Prostate gland (tissue), 2 donors: Measurements from ENCODE around the gene RIPOR1. TPM values are rescaled to one million over a fixed set of nuclear protein-coding genes. Genes with fewer than 3 reads are reported as not detected.

Source experiments
- DNase-seq: peaks from one replicate; pipeline ENCODE4 v3.0.0-alpha.2; 2019; ENCODE audit warnings: low spot score
- H3K27ac ChIP-seq, 2 donors: fragments of 200-600 bp; sonication (generic); 2 replicates each; pipeline ENCODE4 v1.5.1; 2017 to 2019
- H3K27me3 ChIP-seq: fragments of 200-600 bp; sonication (generic); replicated peaks from 2 replicates; pipeline ENCODE4 v1.5.1; 2019; ENCODE audit not compliant: insufficient read depth
- H3K36me3 ChIP-seq, 2 donors: fragments of 200-600 bp; sonication (generic); 1 replicate in 1 of 2; 2 replicates in 1 of 2; pipeline versions ENCODE4 v1.5.1 to v1.8.1; 2017 to 2019
- H3K4me1 ChIP-seq: fragments of 200-600 bp; sonication (generic); replicated peaks from 2 replicates; pipeline ENCODE4 v1.5.1; 2019
- H3K4me3 ChIP-seq, 2 donors: fragments of 200-600 bp; sonication (generic); 2 replicates each; pipeline ENCODE4 v1.5.1; 2017 to 2019
- H3K9me3 ChIP-seq: fragments of 200-600 bp; sonication (generic); 2 replicates; pipeline ENCODE4 v1.5.1; 2017
- POLR2A ChIP-seq: fragments of 450-650 bp; IDR thresholded peaks from one replicate; pipeline ENCODE4 v1.6.1; 2016; ENCODE audit warnings: antibody characterized with exemption, mild to moderate bottlenecking
- POLR2AphosphoS5 ChIP-seq: sonication (generic); formaldehyde crosslinking; IDR thresholded peaks from one replicate; pipeline ENCODE4 v1.6.1; 2017; ENCODE audit warnings: antibody characterized with exemption
- WGBS: methylation state at CpG from one replicate; pipeline ENCODE4 v1.1.5; 2018; 5-methylcytosine and 5-hydroxymethylcytosine counted together
- intact Hi-C: fragments of 100-400 bp; cut with DNase I; formaldehyde crosslinking; loops from one replicate; pipeline ENCODE4 v1.14.2; 2022
- total RNA-seq, 2 donors: library from RNA; depleted of rRNA; stranded (reverse); fragments of >200 nt; gene quantifications; one replicate each; pipeline ENCODE4 v1.1.0, GENCODE V29; 2016
- TF ChIP-seq, protein P1 (sequence below), 4 experiments: fragments of 200-600 bp in 2 of 4; fragments of 450-650 bp in 2 of 4; sonication (generic) in 2 of 4; IDR thresholded peaks; 1 replicate in 3 of 4; 2 replicates in 1 of 4; pipeline ENCODE4 v1.5.1; 2016 to 2019; ENCODE audit warnings: antibody characterized with exemption in 4 of 4, mild to moderate bottlenecking in 2 of 4, moderate library complexity in 2 of 4

The RIPOR1 gene
- total RNA-seq, 2 donors from 2014 or later: 32.5 to 121 TPM

DNA sequence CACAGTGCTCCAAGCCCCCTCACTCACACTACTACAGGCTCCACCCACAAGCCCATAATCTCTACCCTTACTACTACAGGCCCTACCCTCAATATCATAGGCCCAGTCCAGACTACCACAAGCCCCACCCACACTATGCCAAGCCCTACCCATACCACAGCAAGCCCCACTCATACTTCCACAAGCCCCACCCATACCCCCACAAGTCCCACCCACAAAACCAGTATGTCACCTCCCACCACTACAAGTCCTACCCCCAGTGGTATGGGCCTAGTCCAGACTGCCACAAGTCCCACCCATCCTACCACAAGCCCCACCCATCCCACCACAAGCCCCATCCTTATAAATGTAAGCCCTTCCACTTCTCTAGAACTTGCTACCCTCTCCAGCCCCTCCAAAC lies 13.8 kb downstream of the RIPOR1 start:
- Histone ChIP-seq H3K4me1 (no peaks in the 10 kb centered on the region), H3K4me3 (no peak overlapping the region), H3K27ac (no peak overlapping the region), H3K27me3 (no peaks in the 10 kb centered on the region), H3K9me3 (no peaks in the 10 kb centered on the region), H3K36me3 (peaks cover 0 to 15% of the 10 kb centered on the region in 2 donors)
- intact Hi-C loops: no loop called here
- no peak for DNase-seq
- TF ChIP-seq POLR2A: no peak
- TF ChIP-seq, protein P1, sequence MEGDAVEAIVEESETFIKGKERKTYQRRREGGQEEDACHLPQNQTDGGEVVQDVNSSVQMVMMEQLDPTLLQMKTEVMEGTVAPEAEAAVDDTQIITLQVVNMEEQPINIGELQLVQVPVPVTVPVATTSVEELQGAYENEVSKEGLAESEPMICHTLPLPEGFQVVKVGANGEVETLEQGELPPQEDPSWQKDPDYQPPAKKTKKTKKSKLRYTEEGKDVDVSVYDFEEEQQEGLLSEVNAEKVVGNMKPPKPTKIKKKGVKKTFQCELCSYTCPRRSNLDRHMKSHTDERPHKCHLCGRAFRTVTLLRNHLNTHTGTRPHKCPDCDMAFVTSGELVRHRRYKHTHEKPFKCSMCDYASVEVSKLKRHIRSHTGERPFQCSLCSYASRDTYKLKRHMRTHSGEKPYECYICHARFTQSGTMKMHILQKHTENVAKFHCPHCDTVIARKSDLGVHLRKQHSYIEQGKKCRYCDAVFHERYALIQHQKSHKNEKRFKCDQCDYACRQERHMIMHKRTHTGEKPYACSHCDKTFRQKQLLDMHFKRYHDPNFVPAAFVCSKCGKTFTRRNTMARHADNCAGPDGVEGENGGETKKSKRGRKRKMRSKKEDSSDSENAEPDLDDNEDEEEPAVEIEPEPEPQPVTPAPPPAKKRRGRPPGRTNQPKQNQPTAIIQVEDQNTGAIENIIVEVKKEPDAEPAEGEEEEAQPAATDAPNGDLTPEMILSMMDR (IDR thresholded peaks at IDR 0.05): no peak
- TF ChIP-seq POLR2AphosphoS5: no peak

GRCh38 chr16:67543036-67543435 lies 14.4 kb downstream of the RIPOR1 start:
- DNase-seq: no peak
- Histone ChIP-seq H3K9me3 (no peaks in the 10 kb centered on the region), H3K27ac (no peak overlapping the region), H3K27me3 (no peaks in the 10 kb centered on the region), H3K36me3 (peaks cover 0 to 15% of the 10 kb centered on the region in 2 donors), H3K4me1 (no peaks in the 10 kb centered on the region), H3K4me3 (no peak overlapping the region)
- intact Hi-C loops: no loop called here
- TF ChIP-seq POLR2AphosphoS5 (no peak), POLR2A (no peak)
- TF ChIP-seq, protein P1 (IDR thresholded peaks at IDR 0.05): no peak
- WGBS: 91% methylated on average over 8 of the region's 8 CpGs

GRCh38 chr16:67543582-67543981 lies 15.0 kb downstream of the RIPOR1 start:
- Histone ChIP-seq H3K27ac (no peak overlapping the region), H3K4me3 (no peak overlapping the region), H3K27me3 (no peaks in the 10 kb centered on the region), H3K4me1 (no peaks in the 10 kb centered on the region), H3K9me3 (no peaks in the 10 kb centered on the region), H3K36me3 (peaks cover 0 to 15% of the 10 kb centered on the region in 2 donors)
- 81% methylated on average over 6 of the region's 6 CpGs for WGBS
- TF ChIP-seq POLR2AphosphoS5 (no peak), POLR2A (no peak)
- TF ChIP-seq, protein P1 (IDR thresholded peaks at IDR 0.05): no peak
- DNase-seq: no peak
- intact Hi-C loops: no loop called here

GRCh38 chr16:67544329-67544841 lies 15.8 kb downstream of the RIPOR1 start:
- Histone ChIP-seq H3K9me3 (no peaks in the 10 kb centered on the region), H3K27ac (no peak overlapping the region), H3K4me3 (no peak overlapping the region), H3K27me3 (no peaks in the 10 kb centered on the region), H3K36me3 (peaks cover 0 to 15% of the 10 kb centered on the region in 2 donors), H3K4me1 (no peaks in the 10 kb centered on the region)
- TF ChIP-seq, protein P1 (IDR thresholded peaks at IDR 0.05): peak in 1 of 4 experiments; percentile 9
- TF ChIP-seq POLR2AphosphoS5 (no peak), POLR2A (no peak)
- no peak for DNase-seq
- intact Hi-C loops: no loop called here
- 60% methylated on average over 13 of the region's 13 CpGs for WGBS

- no peak for TF ChIP-seq POLR2AphosphoS5
- no peak for TF ChIP-seq POLR2A
- TF ChIP-seq, protein P1 (IDR thresholded peaks at IDR 0.05): no peak
- Histone ChIP-seq H3K9me3 (no peaks in the 10 kb centered on the region), H3K4me3 (no peak overlapping the region), H3K36me3 (peaks cover 0 to 15% of the 10 kb centered on the region in 2 donors), H3K27me3 (no peaks in the 10 kb centered on the region), H3K4me1 (no peaks in the 10 kb centered on the region), H3K27ac (no peak overlapping the region)
- DNase-seq: no peak
- 83% methylated on average over 14 of the region's 15 CpGs for WGBS
- intact Hi-C loops: no loop called here
Observed at GRCh38 chr16:67544844-67545664, 16.4 kb downstream of the RIPOR1 start.
